Esophagus muscularis mucosa (tissue), 3 donors: ENCODE measurements around the gene ALG11.

ENCODE experiments used
- POLR2A ChIP-seq: fragments of 450-650 bp; IDR thresholded peaks from one replicate; pipeline ENCODE4 v1.6.1; 2017; ENCODE audit warnings: antibody characterized with exemption, moderate library complexity, mild to moderate bottlenecking, low read depth
- POLR2AphosphoS5 ChIP-seq, 2 donors: sonication (generic); formaldehyde crosslinking; IDR thresholded peaks; one replicate each; pipeline ENCODE4 v1.6.1; 2017; ENCODE audit warnings: antibody characterized with exemption in 2 of 2
- TF ChIP-seq, protein P1 (sequence below), 3 experiments: fragments of 200-600 bp in 2 of 3; fragments of 450-650 bp in 1 of 3; sonication (generic) in 2 of 3; IDR thresholded peaks; one replicate each; pipeline ENCODE4 v1.5.1; 2017 to 2019; ENCODE audit warnings: antibody characterized with exemption in 3 of 3, mild to moderate bottlenecking in 2 of 3, moderate library complexity in 1 of 3

DNA sequence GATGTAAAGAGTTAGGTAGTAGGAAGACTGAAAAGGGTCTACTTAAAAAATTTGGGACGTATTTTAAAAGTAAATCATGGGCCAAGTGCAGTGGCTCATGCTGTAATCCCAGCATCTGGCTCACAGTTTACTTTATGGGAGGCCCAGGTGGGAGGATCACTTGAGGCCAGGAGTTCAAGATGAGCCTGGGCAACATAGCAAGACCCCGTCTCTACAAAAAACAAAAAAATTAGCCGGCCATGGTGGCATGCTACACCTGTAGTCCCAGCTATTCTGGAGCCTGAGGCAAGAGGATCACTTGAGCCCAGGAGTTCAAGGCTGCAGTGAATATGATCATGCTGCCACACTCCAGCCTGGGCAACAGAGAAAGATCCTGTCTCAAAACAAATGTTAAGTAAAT lies 35.3 kb downstream of the ALG11 start:
- TF ChIP-seq POLR2AphosphoS5 (IDR thresholded peaks at IDR 0.05) (no peak), POLR2A (no peak)
- TF ChIP-seq, protein P1, sequence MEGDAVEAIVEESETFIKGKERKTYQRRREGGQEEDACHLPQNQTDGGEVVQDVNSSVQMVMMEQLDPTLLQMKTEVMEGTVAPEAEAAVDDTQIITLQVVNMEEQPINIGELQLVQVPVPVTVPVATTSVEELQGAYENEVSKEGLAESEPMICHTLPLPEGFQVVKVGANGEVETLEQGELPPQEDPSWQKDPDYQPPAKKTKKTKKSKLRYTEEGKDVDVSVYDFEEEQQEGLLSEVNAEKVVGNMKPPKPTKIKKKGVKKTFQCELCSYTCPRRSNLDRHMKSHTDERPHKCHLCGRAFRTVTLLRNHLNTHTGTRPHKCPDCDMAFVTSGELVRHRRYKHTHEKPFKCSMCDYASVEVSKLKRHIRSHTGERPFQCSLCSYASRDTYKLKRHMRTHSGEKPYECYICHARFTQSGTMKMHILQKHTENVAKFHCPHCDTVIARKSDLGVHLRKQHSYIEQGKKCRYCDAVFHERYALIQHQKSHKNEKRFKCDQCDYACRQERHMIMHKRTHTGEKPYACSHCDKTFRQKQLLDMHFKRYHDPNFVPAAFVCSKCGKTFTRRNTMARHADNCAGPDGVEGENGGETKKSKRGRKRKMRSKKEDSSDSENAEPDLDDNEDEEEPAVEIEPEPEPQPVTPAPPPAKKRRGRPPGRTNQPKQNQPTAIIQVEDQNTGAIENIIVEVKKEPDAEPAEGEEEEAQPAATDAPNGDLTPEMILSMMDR (IDR thresholded peaks at IDR 0.05): no peak
